Measurements from ENCODE around the gene ACYP2.
A peak's percentile ranks its signal among the peaks of the same experiment; 100 is the strongest.
"Not testable (repeated sequence)": the region's sequence is repeated elsewhere in the genome, so short reads cannot be mapped to it uniquely, and the experiment has no call there.

The ACYP2 gene

GRCh38 chr2:54115284-54116137 is at the start of gene ACYP2:
ACYP2 (plus strand) TSS chr2:54115615.
- peak; percentile 84 for DNase-seq (ENCODE audit: low read depth)

GRCh38 chr2:54065891-54066290 is 49.5 kb upstream of the ACYP2 start:
- TF ChIP-seq CTCF (conservative IDR thresholded peaks at IDR 0.05; ENCODE audit: low read depth, low read length): no peak
- no peak overlapping the region for H3K4me3 ChIP-seq (ENCODE audit: low read length)
- no peak for DNase-seq (ENCODE audit: low read depth)

More at GRCh38 chr2:54115284-54116137, at the start of gene ACYP2:
- peak; percentile 39 for TF ChIP-seq CTCF (conservative IDR thresholded peaks at IDR 0.05; ENCODE audit: low read depth, low read length)
- peak within 1 kb of the TSS; percentile 85 for H3K4me3 ChIP-seq (ENCODE audit: low read length)

GRCh38 chr2:54067851-54068375 is 47.5 kb upstream of the ACYP2 start:
- no peak for DNase-seq (ENCODE audit: low read depth)
- TF ChIP-seq CTCF (conservative IDR thresholded peaks at IDR 0.05; ENCODE audit: low read depth, low read length): no peak

GRCh38 chr2:54072483-54072882 is 42.9 kb upstream of the ACYP2 start:
- H3K4me3 ChIP-seq (ENCODE audit: low read length); DNase-seq (ENCODE audit: low read depth): not testable (repeated sequence)

More at GRCh38 chr2:54067851-54068375, 47.5 kb upstream of the ACYP2 start:
- no peak overlapping the region for H3K4me3 ChIP-seq (ENCODE audit: low read length)

- no peak for TF ChIP-seq CTCF (conservative IDR thresholded peaks at IDR 0.05; ENCODE audit: low read depth, low read length)
- DNase-seq (ENCODE audit: low read depth): peak; percentile 47
- H3K4me3 ChIP-seq (ENCODE audit: low read length): no peak overlapping the region
Measured at GRCh38 chr2:54073796-54074195, 41.6 kb upstream of the ACYP2 start.

GRCh38 chr2:54074606-54075341 is 40.6 kb upstream of the ACYP2 start:
- DNase-seq (ENCODE audit: low read depth): no peak
- no peak overlapping the region for H3K4me3 ChIP-seq (ENCODE audit: low read length)
- TF ChIP-seq CTCF (conservative IDR thresholded peaks at IDR 0.05; ENCODE audit: low read depth, low read length): no peak

GRCh38 chr2:54076586-54076985 is 38.8 kb upstream of the ACYP2 start:
- no peak for TF ChIP-seq CTCF (conservative IDR thresholded peaks at IDR 0.05; ENCODE audit: low read depth, low read length)
- no peak overlapping the region for H3K4me3 ChIP-seq (ENCODE audit: low read length)
- DNase-seq (ENCODE audit: low read depth): no peak
